K562 (cell line): ENCODE results near the gene ITPR2. TPM values are rescaled to one million over a fixed set of nuclear protein-coding genes. Genes with fewer than 3 reads are reported as not detected.

Experiments
- ATAC-seq: fragments of 200-7000 bp; cut with Tn5 transposase; 3 replicates; pipeline ENCODE4 v1.9.1; 2020; ENCODE audit warnings: moderate library complexity
- BruUV-seq: library from RNA; stranded (reverse); fragments of 400-500 nt; replicated peaks from 2 replicates; lab custom pipeline; 2021; lab: Mats Ljungman, UMichigan
- CTCF ChIA-PET: fragments of 300-600 bp; formaldehyde crosslinking; extraction: SDS; loops from one replicate; lab custom pipeline; 2021; ENCODE audit warnings: low intra/inter-chr PET ratio; lab: Yijun Ruan, JAX
- POLR2A ChIA-PET: fragments of 300-600, 350-650 bp; sonication (Branson Sonifier 250); formaldehyde crosslinking; extraction: SDS; loops from one replicate; lab custom pipeline; 2021; ENCODE audit warnings: antibody characterized with exemption, inconsistent platforms; lab: Yijun Ruan, JAX
- DNase-seq, 4 experiments: peaks; one replicate each; pipeline versions ENCODE4 v3.0.0 to v3.0.0-alpha.2; 2011 to 2018; ENCODE audit warnings: low spot score in 3 of 4, mixed read lengths in 3 of 4; ENCODE audit errors: extremely low read depth in 1 of 4
- FAIRE-seq: peaks from 2 replicates; lab custom pipeline; 2011; peaks lifted over from hg19 to GRCh38; lab: Jason Lieb, UNC
- H2AFZ ChIP-seq: 2 replicates; pipeline ENCODE4 v1.6.0; 2011; ENCODE audit warnings: low read depth, low read length, control low read depth, inconsistent platforms
- H3K27ac ChIP-seq: fragments of 200-600 bp; 3 replicates; pipeline ENCODE4 v1.8.0; 2011; ENCODE audit warnings: low read depth, mild to moderate bottlenecking, control low read depth, inconsistent platforms, low read length, moderate library complexity, mixed read lengths; ENCODE audit errors: extremely low read depth
- H3K27me3 ChIP-seq, 2 experiments: fragments of 300-600 bp in 1 of 2; 2 replicates in 1 of 2; 3 replicates in 1 of 2; pipeline versions ENCODE4 v1.6.0 to v1.8.0; 2011; ENCODE audit warnings: inconsistent platforms in 2 of 2, low read length in 2 of 2, mild to moderate bottlenecking in 1 of 2, mixed read lengths in 1 of 2, moderate library complexity in 1 of 2; ENCODE audit not compliant: control insufficient read depth in 2 of 2, insufficient read depth in 2 of 2
- H3K36me3 ChIP-seq: fragments of 300-600 bp; 3 replicates; pipeline ENCODE4 v1.8.0; 2011; ENCODE audit warnings: mild to moderate bottlenecking, low read length, inconsistent platforms; ENCODE audit not compliant: control insufficient read depth, insufficient read depth
- H3K4me1 ChIP-seq, 2 experiments: fragments of 200-600 bp in 1 of 2; replicated peaks in 1 of 2; 2 replicates in 1 of 2; 3 replicates in 1 of 2; pipeline versions ENCODE4 v1.5.1 to v1.8.0; 2011; ENCODE audit warnings: inconsistent platforms in 2 of 2, low read length in 2 of 2, mild to moderate bottlenecking in 1 of 2, mixed read lengths in 1 of 2, moderate library complexity in 1 of 2; ENCODE audit not compliant: control insufficient read depth in 2 of 2, insufficient read depth in 2 of 2
- H3K4me2 ChIP-seq: 2 replicates; pipeline ENCODE4 v1.6.1; 2011; ENCODE audit warnings: low read length, control low read depth, inconsistent platforms, mixed read lengths; ENCODE audit not compliant: insufficient read depth
- H3K4me3 ChIP-seq: fragments of 200-600 bp; sonication (generic), shearing (Covaris generic); 2 replicates; pipeline ENCODE4 v1.5.1; 2016; ENCODE audit warnings: control low read depth, inconsistent platforms
- H3K79me2 ChIP-seq: fragments of 200-600 bp; 3 replicates; pipeline ENCODE4 v1.8.0; 2011; ENCODE audit warnings: low read length, inconsistent platforms; ENCODE audit not compliant: control insufficient read depth, insufficient read depth
- H3K9ac ChIP-seq, 2 experiments: 2 replicates each; pipeline versions ENCODE4 v1.6.0 to v1.6.1; 2011; ENCODE audit warnings: low read depth in 2 of 2, low read length in 2 of 2, control low read depth in 1 of 2, inconsistent platforms in 1 of 2, mild to moderate bottlenecking in 1 of 2, mixed read lengths in 1 of 2; ENCODE audit not compliant: insufficient read depth in 1 of 2
- H3K9me1 ChIP-seq: one replicate; pipeline ENCODE4 v1.6.0; 2011; ENCODE audit warnings: inconsistent platforms, mild to moderate bottlenecking, low read length, moderate library complexity; ENCODE audit not compliant: control insufficient read depth, insufficient read depth
- H3K9me3 ChIP-seq: replicated peaks from 2 replicates; pipeline ENCODE4 v1.5.1; 2011; ENCODE audit warnings: low read depth, low read length, inconsistent platforms; ENCODE audit not compliant: control insufficient read depth, insufficient read depth
- H4K20me1 ChIP-seq: replicated peaks from 2 replicates; pipeline ENCODE4 v1.6.1; 2011; ENCODE audit warnings: low read length, inconsistent platforms, mixed read lengths; ENCODE audit not compliant: control insufficient read depth, insufficient read depth
- CC2D1A ChIP-seq: fragments of 450-650 bp; IDR thresholded peaks from 2 replicates; pipeline ENCODE4 v1.6.1; 2017; ENCODE audit warnings: mild to moderate bottlenecking
- PTBP1 ChIP-seq: fragments of 200-400 bp; formaldehyde crosslinking; IDR thresholded peaks from 2 replicates; pipeline ENCODE4 v1.6.1; 2017; ENCODE audit warnings: low read depth, low read length
- RFX7 ChIP-seq: fragments of 250-450 bp; sonication (Bioruptor Pico); IDR thresholded peaks from 2 replicates; pipeline ENCODE4 v1.5.1; 2021; ENCODE audit warnings: mild to moderate bottlenecking
- SMAD3 ChIP-seq: fragments of 450-650 bp; formaldehyde crosslinking; conservative IDR thresholded peaks from 2 replicates; pipeline ENCODE4 v1.4.0; 2020; ENCODE audit warnings: mild to moderate bottlenecking
- SMARCC2 ChIP-seq: fragments of 450-650 bp; IDR thresholded peaks from 2 replicates; pipeline ENCODE4 v1.6.1; 2017; ENCODE audit warnings: antibody characterized with exemption, moderate library complexity, mild to moderate bottlenecking, low read depth
- WGBS: fragments of 100-300 bp; shearing (Covaris generic); methylation state at CpG from one replicate; pipeline ENCODE4 v1.1.6; 2016; ENCODE audit warnings: low coverage, mixed read lengths; ENCODE audit not compliant: insufficient coverage; ENCODE audit errors: missing lambda C conversion rate; 5-methylcytosine and 5-hydroxymethylcytosine counted together
- in situ Hi-C: fragments of 300-500 bp; cut with MboI; formaldehyde crosslinking; loops from 4 replicates; pipeline ENCODE4 v1.15.0; 2018; ENCODE audit warnings: inconsistent platforms, mixed read lengths
- intact Hi-C: fragments of 100-400 bp; cut with micrococcal nuclease; formaldehyde crosslinking; loops from 2 replicates; pipeline ENCODE4 v1.14.2; 2022
- polyA plus RNA-seq, 8 experiments: library from polyadenylated mRNA; depleted of rRNA in 4 of 8; stranded (reverse) in 5 of 8; unstranded in 3 of 8; fragments of >200 nt; fragmentation: Nextera tagmentation in 2 of 8; fragmentation: Illumina TruSeq in 1 of 8; extraction: Ambion mirVana in 2 of 8; extraction: Trizol in 1 of 8; gene quantifications; 2 replicates each; pipeline versions ENCODE4 v1.2.1 to v1.2.3, GENCODE V29; 2011 to 2014; ENCODE audit warnings: inconsistent platforms in 1 of 8, missing spikeins in 1 of 8
- total RNA-seq, 7 experiments: library from RNA; depleted of rRNA in 6 of 7; stranded (reverse); fragments of >200 nt in 6 of 7; fragmentation: Illumina TruSeq in 2 of 7; extraction: Trizol in 2 of 7; gene quantifications; 2 replicates each; pipeline versions ENCODE4 v1.2.1 to v1.2.3, GENCODE V29; 2011 to 2021; ENCODE audit warnings: low replicate concordance in 1 of 7
- TF ChIP-seq, protein P1 (sequence below): fragments of 250-450 bp; sonication (Bioruptor Pico); IDR thresholded peaks from 2 replicates; pipeline ENCODE4 v1.8.0; 2021; ENCODE audit warnings: borderline replicate concordance, mild to moderate bottlenecking, moderate library complexity; ENCODE audit not compliant: poor library complexity, severe bottlenecking

ITPR2 gene
- total and polyA plus RNA-seq, 9 of the 15 experiments (the other 6 are each of a cell fraction or from before 2014, with no cell fraction given) = 0.21 to 3.3 (median 0.95) TPM

GRCh38 chr12:26748741-26749431, 84.1 kb downstream of the ITPR2 start:
- no peaks in the 10 kb centered on the region for H3K9me3 ChIP-seq
- no peaks in the 10 kb centered on the region for H3K4me1 ChIP-seq
- no peak overlapping the region for H2AFZ ChIP-seq
- H3K79me2 ChIP-seq = no peaks in the 10 kb centered on the region
- no peak overlapping the region for H3K4me2 ChIP-seq
- CTCF ChIA-PET = no interaction called here
- in situ Hi-C loops (no loop called here), intact Hi-C loops (no loop called here)
- H3K27ac ChIP-seq = no peak overlapping the region
- H4K20me1 ChIP-seq = no peaks in the 10 kb centered on the region
- H3K4me3 ChIP-seq = no peak overlapping the region
- POLR2A ChIA-PET = no interaction called here
- DNase-seq (no peak), FAIRE-seq (no peak), ATAC-seq (no peak)
- TF ChIP-seq CC2D1A (no peak), SMAD3 (no peak), SMARCC2 (no peak), PTBP1 (no peak), RFX7 (CRISPR knock-in tag) (no peak)
- TF ChIP-seq, protein P1, sequence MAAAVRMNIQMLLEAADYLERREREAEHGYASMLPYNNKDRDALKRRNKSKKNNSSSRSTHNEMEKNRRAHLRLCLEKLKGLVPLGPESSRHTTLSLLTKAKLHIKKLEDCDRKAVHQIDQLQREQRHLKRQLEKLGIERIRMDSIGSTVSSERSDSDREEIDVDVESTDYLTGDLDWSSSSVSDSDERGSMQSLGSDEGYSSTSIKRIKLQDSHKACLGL (CRISPR knock-in tag) = no peak
- H3K27me3 ChIP-seq = peaks cover 2 to 4% of the 10 kb centered on the region in 2 experiments; a peak in 2 of 5 replicates
- H3K9me1 ChIP-seq = no peaks in the 10 kb centered on the region
- H3K36me3 ChIP-seq = no peaks in the 10 kb centered on the region
- no peak overlapping the region for H3K9ac ChIP-seq
- no TSS peak for BruUV-seq
- 0% methylated on average over 4 of the region's 4 CpGs for WGBS
